A549 (cell line): ENCODE data around the gene LHX5. TPM values are rescaled to one million over a fixed set of nuclear protein-coding genes. Genes with fewer than 3 reads are reported as not detected.

Source experiments
- ATAC-seq, 2 experiments: fragments of 200-7000 bp in 1 of 2; fragments of >200 bp in 1 of 2; cut with Nextera tagmentation in 1 of 2; cut with Tn5 transposase in 1 of 2; 3 replicates each; pipeline versions ENCODE4 v1.8.0 to v1.9.1; 2018 to 2020; ENCODE audit warnings: mild to moderate bottlenecking in 1 of 2, moderate library complexity in 1 of 2
- CTCF ChIA-PET: fragments of 300-600 bp; sonication (Branson Sonifier 250); formaldehyde crosslinking; extraction: SDS; loops from one replicate; lab custom pipeline; 2021; ENCODE audit warnings: antibody characterized with exemption, inconsistent platforms; lab: Yijun Ruan, JAX
- POLR2A ChIA-PET: fragments of 350-600 bp; formaldehyde crosslinking; extraction: SDS; loops from one replicate; lab custom pipeline; 2021; ENCODE audit warnings: antibody characterized with exemption, inconsistent platforms; lab: Yijun Ruan, JAX
- DNase-seq, 2 experiments: peaks; one replicate each; pipeline versions ENCODE4 v3.0.0 to v3.0.0-alpha.2; 2011 to 2016; ENCODE audit warnings: low read depth in 1 of 2, low spot score in 1 of 2
- FAIRE-seq: peaks from 2 replicates; lab custom pipeline; 2011; peaks lifted over from hg19 to GRCh38; lab: Jason Lieb, UNC
- H3K27ac ChIP-seq, 2 experiments: fragments of >200 bp; sonication (Bioruptor Twin); formaldehyde crosslinking; 3 replicates each; pipeline ENCODE4 v1.5.1; 2016 to 2017
- H3K4me1 ChIP-seq: fragments of >200 bp; sonication (Bioruptor Twin); formaldehyde crosslinking; 3 replicates; pipeline ENCODE4 v1.6.1; 2016
- H3K4me2 ChIP-seq: fragments of >200 bp; sonication (Bioruptor Twin); formaldehyde crosslinking; 3 replicates; pipeline ENCODE4 v1.6.1; 2016
- H3K4me3 ChIP-seq: fragments of >200 bp; sonication (Bioruptor Twin); formaldehyde crosslinking; 3 replicates; pipeline ENCODE4 v1.5.1; 2016
- H3K9me3 ChIP-seq: fragments of >200 bp; sonication (Bioruptor Twin); formaldehyde crosslinking; 3 replicates; pipeline ENCODE4 v1.6.1; 2016
- CBX2 ChIP-seq: fragments of 200-600 bp; sonication (generic); IDR thresholded peaks from 2 replicates; pipeline ENCODE4 v1.6.1; 2016; ENCODE audit warnings: low read depth, mild to moderate bottlenecking, borderline replicate concordance
- CHD4 ChIP-seq: fragments of 200-600 bp; sonication (generic); IDR thresholded peaks from 2 replicates; pipeline ENCODE4 v1.6.1; 2016; ENCODE audit warnings: antibody characterized with exemption, mild to moderate bottlenecking, borderline replicate concordance
- EHF ChIP-seq: fragments of 250-450 bp; sonication (Bioruptor Pico); IDR thresholded peaks from 2 replicates; pipeline ENCODE4 v1.5.0; 2020; ENCODE audit warnings: mild to moderate bottlenecking
- EHMT2 ChIP-seq: fragments of 200-600 bp; sonication (generic); IDR thresholded peaks from 2 replicates; pipeline ENCODE4 v1.6.1; 2016; ENCODE audit warnings: antibody characterized with exemption, low read depth, mild to moderate bottlenecking, moderate library complexity
- EP300 ChIP-seq, 2 experiments: fragments of >200 bp; sonication (Bioruptor Twin); formaldehyde crosslinking; IDR thresholded peaks; 2 replicates in 1 of 2; 3 replicates in 1 of 2; pipeline ENCODE4 v1.6.1; 2016 to 2017
- FOSB ChIP-seq: fragments of 250-450 bp; sonication (Bioruptor Pico); IDR thresholded peaks from 2 replicates; pipeline ENCODE4 v1.5.0; 2020; ENCODE audit warnings: mild to moderate bottlenecking, moderate library complexity
- FOSL2 ChIP-seq, 2 experiments: fragments of 450-650 bp in 1 of 2; fragments of >200 bp in 1 of 2; sonication (Bioruptor Twin) in 1 of 2; formaldehyde crosslinking; IDR thresholded peaks; 2 replicates each; pipeline versions ENCODE4 v1.5.0 to v1.6.1; 2016 to 2020; ENCODE audit warnings: mild to moderate bottlenecking in 1 of 2, moderate library complexity in 1 of 2
- GATA3 ChIP-seq: IDR thresholded peaks from 2 replicates; pipeline ENCODE4 v1.6.1; 2012; ENCODE audit warnings: borderline replicate concordance
- HOXA7 ChIP-seq: fragments of 250-450 bp; sonication (Bioruptor Pico); IDR thresholded peaks from 2 replicates; pipeline ENCODE4 v1.5.0; 2020; ENCODE audit warnings: mild to moderate bottlenecking, moderate library complexity
- JUNB ChIP-seq: fragments of >200 bp; sonication (Bioruptor Twin); formaldehyde crosslinking; IDR thresholded peaks from 2 replicates; pipeline ENCODE4 v1.6.1; 2016
- KDM5A ChIP-seq: fragments of 200-600 bp; sonication (generic); IDR thresholded peaks from 2 replicates; pipeline ENCODE4 v1.6.1; 2016; ENCODE audit warnings: antibody characterized with exemption, mild to moderate bottlenecking
- NFE2L2 ChIP-seq: fragments of 150-350 bp; conservative IDR thresholded peaks from 2 replicates; pipeline ENCODE4 v1.6.1; 2014; ENCODE audit warnings: low read length
- NPAS2 ChIP-seq: fragments of 250-450 bp; sonication (Bioruptor Pico); IDR thresholded peaks from 2 replicates; pipeline ENCODE4 v1.8.0; 2022; ENCODE audit warnings: mild to moderate bottlenecking, moderate library complexity, borderline replicate concordance
- NR3C1 ChIP-seq: fragments of >200 bp; sonication (Bioruptor Twin); formaldehyde crosslinking; IDR thresholded peaks from 3 replicates; pipeline ENCODE4 v1.6.1; 2017
- PHF8 ChIP-seq: fragments of 200-600 bp; sonication (generic); IDR thresholded peaks from 2 replicates; pipeline ENCODE4 v1.6.1; 2016; ENCODE audit warnings: low read depth, mild to moderate bottlenecking, antibody characterized with exemption, moderate library complexity, borderline replicate concordance
- POLR2A ChIP-seq: IDR thresholded peaks from 2 replicates; pipeline ENCODE4 v1.6.1; 2012; ENCODE audit warnings: mild to moderate bottlenecking, low read length
- POLR2AphosphoS2 ChIP-seq: conservative IDR thresholded peaks from 2 replicates; pipeline ENCODE4 v1.6.1; 2012; ENCODE audit warnings: low read length, improper control_type of control experiment, inconsistent platforms
- RAD21 ChIP-seq, 2 experiments: fragments of >200 bp in 1 of 2; sonication (Bioruptor Twin) in 1 of 2; formaldehyde crosslinking in 1 of 2; IDR thresholded peaks in 1 of 2; conservative IDR thresholded peaks in 1 of 2; 2 replicates in 1 of 2; 3 replicates in 1 of 2; pipeline ENCODE4 v1.6.1; 2012 to 2018; ENCODE audit warnings: inconsistent platforms in 1 of 2
- SMC3 ChIP-seq: fragments of >200 bp; sonication (Bioruptor Twin); formaldehyde crosslinking; IDR thresholded peaks from 3 replicates; pipeline ENCODE4 v1.6.1; 2018; ENCODE audit warnings: inconsistent platforms
- TFCP2L1 ChIP-seq: fragments of 250-450 bp; sonication (Bioruptor Pico); IDR thresholded peaks from 2 replicates; pipeline ENCODE4 v1.5.0; 2021; ENCODE audit warnings: mild to moderate bottlenecking
- ZNF302 ChIP-seq: fragments of 250-450 bp; sonication (Bioruptor Pico); IDR thresholded peaks from 2 replicates; pipeline ENCODE4 v1.9.0; 2021; ENCODE audit warnings: inconsistent platforms, mild to moderate bottlenecking, moderate library complexity
- ZSCAN20 ChIP-seq: fragments of 250-450 bp; sonication (Bioruptor Pico); IDR thresholded peaks from 2 replicates; pipeline ENCODE4 v1.8.0; 2022; ENCODE audit warnings: mild to moderate bottlenecking, moderate library complexity
- WGBS: methylation state at CpG from one replicate; pipeline ENCODE4 v1.1.6; 2017; ENCODE audit errors: missing lambda C conversion rate; 5-methylcytosine and 5-hydroxymethylcytosine counted together
- polyA plus RNA-seq, 4 experiments: library from polyadenylated mRNA; depleted of rRNA in 3 of 4; stranded (reverse); fragments of >200 nt; fragmentation: RNase III in 1 of 4; extraction: RNeasy Plus Mini Kit Qiagen cat#74134 plus additional on column Dnase treatment in 1 of 4; gene quantifications; 2 replicates in 3 of 4; 3 replicates in 1 of 4; pipeline ENCODE4 v1.2.3, GENCODE V29; 2011 to 2017
- TF ChIP-seq, protein P1 (sequence below): fragments of >200 bp; sonication (Bioruptor Twin); formaldehyde crosslinking; IDR thresholded peaks from 2 replicates; pipeline ENCODE4 v1.6.1; 2016
- TF ChIP-seq, protein P2 (sequence below): IDR thresholded peaks from 2 replicates; pipeline ENCODE4 v1.6.1; 2012

The LHX5 gene
- polyA plus RNA-seq, 2 of the 4 experiments (the other 2 are of a cell fraction) = not detected

- Histone ChIP-seq H3K4me3 (no peak overlapping the region), H3K4me2 (no peak overlapping the region), H3K4me1 (no peaks in the 10 kb centered on the region), H3K27ac (no peak overlapping the region), H3K9me3 (no peaks in the 10 kb centered on the region)
- no peak for FAIRE-seq
- ChIA-PET POLR2A (no interaction called here), CTCF (interaction anchor here (1.7 to 3.7 kb wide), 2 partner anchors 11 to 38 kb away, joined by 4 to 16 read pairs; no protein-coding TSS in a partner anchor)
- 45% methylated on average over 6 of the region's 6 CpGs for WGBS
- no peak for DNase-seq
- no peak for ATAC-seq
- TF ChIP-seq RAD21 (conservative IDR thresholded peaks at IDR 0.05 in 1 of 2, IDR thresholded peaks at IDR 0.05 in 1 of 2) (no peak), GATA3 (no peak), EHMT2 (no peak), NFE2L2 (no peak), NPAS2 (CRISPR knock-in tag) (no peak), ZSCAN20 (CRISPR knock-in tag) (no peak), EHF (CRISPR knock-in tag) (no peak), CBX2 (no peak), TFCP2L1 (CRISPR knock-in tag) (no peak), FOSL2 (IDR thresholded peaks at IDR 0.05) (no peak), FOSL2 (CRISPR knock-in tag; IDR thresholded peaks at IDR 0.05) (no peak), ZNF302 (CRISPR knock-in tag) (no peak), EP300 (IDR thresholded peaks at IDR 0.05) (no peak), JUNB (no peak), SMC3 (no peak), CHD4 (no peak)
- TF ChIP-seq, protein P1, sequence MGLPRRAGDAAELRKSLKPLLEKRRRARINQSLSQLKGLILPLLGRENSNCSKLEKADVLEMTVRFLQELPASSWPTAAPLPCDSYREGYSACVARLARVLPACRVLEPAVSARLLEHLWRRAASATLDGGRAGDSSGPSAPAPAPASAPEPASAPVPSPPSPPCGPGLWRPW = no peak
- TF ChIP-seq, protein P2, sequence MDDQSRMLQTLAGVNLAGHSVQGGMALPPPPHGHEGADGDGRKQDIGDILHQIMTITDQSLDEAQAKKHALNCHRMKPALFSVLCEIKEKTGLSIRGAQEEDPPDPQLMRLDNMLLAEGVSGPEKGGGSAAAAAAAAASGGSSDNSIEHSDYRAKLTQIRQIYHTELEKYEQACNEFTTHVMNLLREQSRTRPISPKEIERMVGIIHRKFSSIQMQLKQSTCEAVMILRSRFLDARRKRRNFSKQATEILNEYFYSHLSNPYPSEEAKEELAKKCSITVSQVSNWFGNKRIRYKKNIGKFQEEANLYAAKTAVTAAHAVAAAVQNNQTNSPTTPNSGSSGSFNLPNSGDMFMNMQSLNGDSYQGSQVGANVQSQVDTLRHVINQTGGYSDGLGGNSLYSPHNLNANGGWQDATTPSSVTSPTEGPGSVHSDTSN = no peak
These were observed 1.7 kb upstream of the LHX5 start for GRCh38 chr12:113473400-113473799.

- no peak overlapping the region for H3K27ac ChIP-seq
- TF ChIP-seq NR3C1 (no peak), KDM5A (no peak), RAD21 (conservative IDR thresholded peaks at IDR 0.05 in 1 of 2, IDR thresholded peaks at IDR 0.05 in 1 of 2) (no peak), FOSB (CRISPR knock-in tag) (no peak)
- no peaks in the 10 kb centered on the region for H3K9me3 ChIP-seq
- ChIA-PET POLR2A (no interaction called here), CTCF (interaction anchor here (0.5 to 3.7 kb wide), 3 partner anchors 10 to 50 kb away, joined by 3 to 16 read pairs (median 4); no protein-coding TSS in a partner anchor)
- DNase-seq (no peak), ATAC-seq (no peak), FAIRE-seq (no peak)
- H3K4me1 ChIP-seq = peaks cover 3% of the 10 kb centered on the region; the same call in 1 of the 3 replicates
- no peak overlapping the region for H3K4me2 ChIP-seq
- 43% methylated on average over 32 of the region's 51 CpGs for WGBS
- no peak overlapping the region for H3K4me3 ChIP-seq
These were observed 785 bp upstream of the LHX5 start for GRCh38 chr12:113472191-113473121.

DNA sequence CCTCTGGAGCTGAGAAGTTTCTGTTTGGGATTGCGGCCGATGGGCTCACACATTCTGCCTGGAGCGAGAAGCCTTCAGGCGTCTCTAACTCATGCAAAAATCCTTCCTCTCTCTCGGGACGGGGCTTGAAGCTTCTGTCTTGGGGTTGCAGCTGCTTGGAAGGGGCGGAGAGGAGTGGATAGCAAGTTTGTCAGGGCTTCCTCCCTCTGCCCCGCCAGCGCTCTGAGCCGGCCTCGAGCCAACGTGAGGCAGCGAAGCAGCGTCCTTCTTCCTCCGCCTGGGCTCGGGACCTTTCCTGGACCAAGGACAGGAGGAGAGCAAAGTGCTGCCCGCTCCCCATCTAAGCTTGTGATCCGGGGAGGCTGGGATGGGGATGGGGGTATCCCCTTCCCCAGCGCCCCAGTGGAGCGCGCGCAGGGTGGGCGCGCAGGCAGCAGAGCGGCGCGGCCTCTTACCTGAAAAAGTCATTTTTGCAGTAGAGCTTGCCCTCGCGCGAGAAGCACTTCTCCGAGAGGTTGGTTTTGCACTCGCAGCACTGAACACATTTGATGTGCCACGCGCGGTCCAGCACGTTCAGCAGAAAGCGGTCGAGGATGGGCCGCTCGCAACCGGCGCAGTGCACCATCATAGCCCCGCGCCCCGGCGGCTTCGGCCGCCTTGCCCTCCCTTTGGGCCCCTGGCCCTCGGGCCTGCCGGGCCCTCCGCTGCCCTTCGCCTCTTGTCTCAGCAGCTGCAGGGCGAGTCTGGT is 626 bp downstream of the LHX5 start:
- WGBS = 29% methylated on average over 46 of the region's 53 CpGs
- Histone ChIP-seq H3K4me3 (no peak overlapping the region), H3K9me3 (no peaks in the 10 kb centered on the region)
- no peak for DNase-seq
- TF ChIP-seq HOXA7 (CRISPR knock-in tag) (no peak), POLR2A (no peak), PHF8 (no peak), NFE2L2 (no peak), FOSB (CRISPR knock-in tag) (no peak), EP300 (IDR thresholded peaks at IDR 0.05) (no peak), POLR2AphosphoS2 (no peak)
- TF ChIP-seq, protein P2 = no peak
- TF ChIP-seq, all 56 proteins: peak for 0
- Histone ChIP-seq H3K4me1 (peaks cover 7% of the 10 kb centered on the region; the same call in 1 of the 3 replicates), H3K4me2 (0 out of 3 replicates have a peak overlapping the region, but pooled peaks have one; percentile 22), H3K27ac (no peak overlapping the region)
- ATAC-seq = peak; percentile 4 to 5; a peak in 3 of 6 replicates
- FAIRE-seq = no peak
- CTCF ChIA-PET = interaction anchor here (1.0 to 2.4 kb wide), 2 partner anchors 9 to 10 kb away, joined by 4 to 8 read pairs; no protein-coding TSS in a partner anchor
- POLR2A ChIA-PET = no interaction called here
